ENCODE measurements around the gene PPL. TPM values are rescaled to one million over a fixed set of nuclear protein-coding genes. Genes with fewer than 3 reads are reported as not detected.

The PPL gene
- total RNA-seq, 1 experiment from 2014 or later: 56.4 TPM

DNA sequence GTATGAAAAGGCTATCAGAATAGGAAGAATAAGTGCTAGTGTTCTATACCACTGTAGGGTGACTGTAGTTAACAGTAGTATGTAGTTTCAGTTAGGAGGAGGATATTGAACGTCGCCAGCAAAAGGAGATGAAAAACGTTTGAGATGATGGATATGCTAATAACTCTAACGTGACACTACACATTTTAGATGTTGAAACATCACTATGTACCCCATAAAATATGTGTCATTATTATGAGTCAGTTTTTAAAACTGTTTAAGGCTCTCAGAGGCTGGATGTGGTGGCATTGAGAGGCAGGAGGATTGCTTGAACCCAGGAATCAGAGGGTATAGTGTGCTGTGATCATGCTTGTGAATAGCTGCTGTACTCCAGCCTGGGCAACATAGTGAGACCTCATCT lies 57.9 kb downstream of the PPL start (continued):
- no peak for TF ChIP-seq POLR2AphosphoS5 (IDR thresholded peaks at IDR 0.05; ENCODE audit: low read depth, low read length)
- no peak for TF ChIP-seq EZH2 (IDR thresholded peaks at IDR 0.05)
- no peak for TF ChIP-seq ELF1 (IDR thresholded peaks at IDR 0.05; ENCODE audit: borderline replicate concordance, low read depth)
- TF ChIP-seq SRF (IDR thresholded peaks at IDR 0.05; ENCODE audit: low read depth): no peak
- TF ChIP-seq CBX3 (IDR thresholded peaks at IDR 0.05; ENCODE audit: low read depth): no peak
- TF ChIP-seq YY1 (IDR thresholded peaks at IDR 0.05; ENCODE audit: extremely low read depth, insufficient replicate concordance, low read depth, low read length): no peak

DNA sequence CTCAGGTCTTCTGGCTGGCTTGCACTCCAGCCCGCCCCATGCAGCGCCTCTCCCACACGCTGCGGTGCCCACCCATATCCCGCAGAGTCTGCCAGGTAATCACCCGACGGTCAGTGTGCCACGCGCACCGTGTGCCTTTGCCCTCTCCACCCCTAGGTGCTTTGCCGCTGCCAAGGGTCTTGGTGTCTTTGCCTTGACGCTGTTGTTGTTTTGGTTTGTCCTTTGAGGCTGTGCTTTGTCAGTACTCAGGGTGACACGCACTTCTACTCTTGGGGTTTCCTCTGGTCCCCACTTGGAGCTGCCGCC lies 59.6 kb downstream of the PPL start:
- no peak for ATAC-seq
- H3K4me3 ChIP-seq (replicated peaks in 1 of 2; ENCODE audit: low read depth in 1 of 2, low read length in 2 of 2): no peak overlapping the region
- peaks cover 16 to 18% of the 10 kb centered on the region in 2 experiments for H3K4me1 ChIP-seq (ENCODE audit: control insufficient read depth in 1 of 2, insufficient read depth in 2 of 2, low read length in 2 of 2)
- no peaks in the 10 kb centered on the region for H3K9me3 ChIP-seq (ENCODE audit: control insufficient read depth in 1 of 2, insufficient read depth in 1 of 2, low read depth in 1 of 2, low read length in 2 of 2)
- H3K27me3 ChIP-seq (ENCODE audit: insufficient read depth, low read length): no peaks in the 10 kb centered on the region
- peaks cover 48 to 66% of the 10 kb centered on the region in 2 experiments for H3K36me3 ChIP-seq (ENCODE audit: control insufficient read depth in 1 of 2, insufficient read depth in 2 of 2, low read length in 2 of 2)
- no peaks in the 10 kb centered on the region for H3K79me2 ChIP-seq (ENCODE audit: insufficient read depth, low read length)
- RAD21 ChIA-PET (ENCODE audit: low non-redundant PET in 1 of 2, low total read pairs in 2 of 2, uncharacterized antibody in 2 of 2, unreplicated experiment in 2 of 2): no interaction called here
- DNase-seq (ENCODE audit: low read depth, low spot score): no peak
- H3K9me2 ChIP-seq (ENCODE audit: insufficient read depth): no peaks in the 10 kb centered on the region
- TF ChIP-seq, protein P1, sequence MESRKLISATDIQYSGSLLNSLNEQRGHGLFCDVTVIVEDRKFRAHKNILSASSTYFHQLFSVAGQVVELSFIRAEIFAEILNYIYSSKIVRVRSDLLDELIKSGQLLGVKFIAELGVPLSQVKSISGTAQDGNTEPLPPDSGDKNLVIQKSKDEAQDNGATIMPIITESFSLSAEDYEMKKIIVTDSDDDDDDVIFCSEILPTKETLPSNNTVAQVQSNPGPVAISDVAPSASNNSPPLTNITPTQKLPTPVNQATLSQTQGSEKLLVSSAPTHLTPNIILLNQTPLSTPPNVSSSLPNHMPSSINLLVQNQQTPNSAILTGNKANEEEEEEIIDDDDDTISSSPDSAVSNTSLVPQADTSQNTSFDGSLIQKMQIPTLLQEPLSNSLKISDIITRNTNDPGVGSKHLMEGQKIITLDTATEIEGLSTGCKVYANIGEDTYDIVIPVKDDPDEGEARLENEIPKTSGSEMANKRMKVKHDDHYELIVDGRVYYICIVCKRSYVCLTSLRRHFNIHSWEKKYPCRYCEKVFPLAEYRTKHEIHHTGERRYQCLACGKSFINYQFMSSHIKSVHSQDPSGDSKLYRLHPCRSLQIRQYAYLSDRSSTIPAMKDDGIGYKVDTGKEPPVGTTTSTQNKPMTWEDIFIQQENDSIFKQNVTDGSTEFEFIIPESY (IDR thresholded peaks at IDR 0.05; ENCODE audit: extremely low read depth, insufficient replicate concordance, low read length): no peak
- TF ChIP-seq RAD21 (IDR thresholded peaks at IDR 0.05; ENCODE audit: low read depth) (no peak), SP1 (IDR thresholded peaks at IDR 0.05; ENCODE audit: low read depth) (no peak), SIN3A (IDR thresholded peaks at IDR 0.05; ENCODE audit: low read depth) (no peak), CBX3 (IDR thresholded peaks at IDR 0.05; ENCODE audit: low read depth) (no peak), EGR1 (IDR thresholded peaks at IDR 0.05; ENCODE audit: low read depth) (no peak), ZNF274 (IDR thresholded peaks at IDR 0.05; ENCODE audit: low read depth, low read length) (no peak), ZFX (IDR thresholded peaks at IDR 0.05) (no peak), ELF1 (IDR thresholded peaks at IDR 0.05; ENCODE audit: borderline replicate concordance, low read depth) (no peak), EZH2 (IDR thresholded peaks at IDR 0.05) (no peak), TCF7L2 (IDR thresholded peaks at IDR 0.05; ENCODE audit: borderline replicate concordance, extremely low read depth, insufficient read depth, insufficient read length) (no peak), EZH2phosphoT487 (IDR thresholded peaks at IDR 0.05; ENCODE audit: borderline replicate concordance) (no peak)
- TF ChIP-seq, protein P2, sequence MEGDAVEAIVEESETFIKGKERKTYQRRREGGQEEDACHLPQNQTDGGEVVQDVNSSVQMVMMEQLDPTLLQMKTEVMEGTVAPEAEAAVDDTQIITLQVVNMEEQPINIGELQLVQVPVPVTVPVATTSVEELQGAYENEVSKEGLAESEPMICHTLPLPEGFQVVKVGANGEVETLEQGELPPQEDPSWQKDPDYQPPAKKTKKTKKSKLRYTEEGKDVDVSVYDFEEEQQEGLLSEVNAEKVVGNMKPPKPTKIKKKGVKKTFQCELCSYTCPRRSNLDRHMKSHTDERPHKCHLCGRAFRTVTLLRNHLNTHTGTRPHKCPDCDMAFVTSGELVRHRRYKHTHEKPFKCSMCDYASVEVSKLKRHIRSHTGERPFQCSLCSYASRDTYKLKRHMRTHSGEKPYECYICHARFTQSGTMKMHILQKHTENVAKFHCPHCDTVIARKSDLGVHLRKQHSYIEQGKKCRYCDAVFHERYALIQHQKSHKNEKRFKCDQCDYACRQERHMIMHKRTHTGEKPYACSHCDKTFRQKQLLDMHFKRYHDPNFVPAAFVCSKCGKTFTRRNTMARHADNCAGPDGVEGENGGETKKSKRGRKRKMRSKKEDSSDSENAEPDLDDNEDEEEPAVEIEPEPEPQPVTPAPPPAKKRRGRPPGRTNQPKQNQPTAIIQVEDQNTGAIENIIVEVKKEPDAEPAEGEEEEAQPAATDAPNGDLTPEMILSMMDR (IDR thresholded peaks at IDR 0.05 in 2 of 3, conservative IDR thresholded peaks at IDR 0.05 in 1 of 3; ENCODE audit: borderline replicate concordance in 1 of 3, insufficient read depth in 1 of 3, low read depth in 2 of 3, low read length in 2 of 3): no peak
- TF ChIP-seq, protein P3, sequence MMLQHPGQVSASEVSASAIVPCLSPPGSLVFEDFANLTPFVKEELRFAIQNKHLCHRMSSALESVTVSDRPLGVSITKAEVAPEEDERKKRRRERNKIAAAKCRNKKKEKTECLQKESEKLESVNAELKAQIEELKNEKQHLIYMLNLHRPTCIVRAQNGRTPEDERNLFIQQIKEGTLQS (IDR thresholded peaks at IDR 0.05): no peak
- TF ChIP-seq, protein P4, sequence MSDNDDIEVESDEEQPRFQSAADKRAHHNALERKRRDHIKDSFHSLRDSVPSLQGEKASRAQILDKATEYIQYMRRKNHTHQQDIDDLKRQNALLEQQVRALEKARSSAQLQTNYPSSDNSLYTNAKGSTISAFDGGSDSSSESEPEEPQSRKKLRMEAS (IDR thresholded peaks at IDR 0.05): no peak
- H3K27ac ChIP-seq (ENCODE audit: low read depth, low read length): no peak overlapping the region
- POLR2A ChIA-PET: no interaction called here
- H3K9ac ChIP-seq (ENCODE audit: low read length): no peak overlapping the region
- H2AFZ ChIP-seq (ENCODE audit: low read depth, low read length, poor library complexity, severe bottlenecking): no peak overlapping the region
- CTCF ChIA-PET: no interaction called here
- no peak overlapping the region for H3K4me2 ChIP-seq (ENCODE audit: low read length)
- intact Hi-C loops (cut with micrococcal nuclease): no loop called here
- H4K20me1 ChIP-seq (ENCODE audit: insufficient read depth): peaks cover 6% of the 10 kb centered on the region; the same call in 1 of the 2 replicates
- no TSS peak for BruUV-seq (replicated peaks)
